DND-41 (cell line): Measurements from ENCODE around the gene SLAIN2.

Experiments
- ATAC-seq: fragments of 200-7000 bp; cut with Tn5 transposase; 3 replicates; pipeline ENCODE4 v1.9.1; 2021; ENCODE audit warnings: low read depth; ENCODE audit not compliant: insufficient read depth
- DNase-seq: peaks from one replicate; pipeline ENCODE4 v3.0.0-alpha.2; 2020
- H2AFZ ChIP-seq: 2 replicates; pipeline ENCODE4 v1.6.0; 2012; ENCODE audit warnings: low read depth, low read length
- H3K27ac ChIP-seq: 2 replicates; pipeline ENCODE4 v1.5.1; 2012; ENCODE audit warnings: low read length, inconsistent platforms
- H3K27me3 ChIP-seq: fragments of 200-600 bp; sonication (generic); 2 replicates; pipeline ENCODE4 v1.6.0; 2012; ENCODE audit warnings: low read length, mild to moderate bottlenecking, inconsistent platforms; ENCODE audit not compliant: insufficient read depth, poor library complexity
- H3K36me3 ChIP-seq: 2 replicates; pipeline ENCODE4 v1.5.1; 2012; ENCODE audit warnings: low read length, inconsistent platforms; ENCODE audit not compliant: insufficient read depth
- H3K4me1 ChIP-seq: 2 replicates; pipeline ENCODE4 v1.5.1; 2012; ENCODE audit warnings: mild to moderate bottlenecking, low read length; ENCODE audit not compliant: insufficient read depth
- H3K4me2 ChIP-seq: 2 replicates; pipeline ENCODE4 v1.6.0; 2012; ENCODE audit warnings: mild to moderate bottlenecking, moderate library complexity, low read length, inconsistent platforms; ENCODE audit not compliant: insufficient read depth
- H3K4me3 ChIP-seq, 2 experiments: fragments of 200-600 bp in 1 of 2; shearing (Covaris generic) in 1 of 2; 2 replicates each; pipeline ENCODE4 v1.5.1; 2012 to 2016; ENCODE audit warnings: inconsistent platforms in 2 of 2, low read length in 2 of 2, mild to moderate bottlenecking in 2 of 2, low read depth in 1 of 2, moderate library complexity in 1 of 2
- H3K79me2 ChIP-seq: 2 replicates; pipeline ENCODE4 v1.6.0; 2012; ENCODE audit warnings: low read length, inconsistent platforms; ENCODE audit not compliant: insufficient read depth
- H3K9ac ChIP-seq: 2 replicates; pipeline ENCODE4 v1.6.0; 2012; ENCODE audit warnings: low read depth, mild to moderate bottlenecking, inconsistent platforms, low read length, moderate library complexity
- H3K9me3 ChIP-seq: 2 replicates; pipeline ENCODE4 v1.5.1; 2012; ENCODE audit warnings: low read length, moderate library complexity, mild to moderate bottlenecking, inconsistent platforms; ENCODE audit not compliant: insufficient read depth, severe bottlenecking
- H4K20me1 ChIP-seq: 2 replicates; pipeline ENCODE4 v1.6.0; 2012; ENCODE audit warnings: low read length; ENCODE audit not compliant: insufficient read depth
- CTCF ChIP-seq: IDR thresholded peaks from 2 replicates; pipeline ENCODE4 v1.5.1; 2012; ENCODE audit warnings: borderline replicate concordance, low read length, moderate library complexity, mild to moderate bottlenecking; ENCODE audit not compliant: poor library complexity, severe bottlenecking; ENCODE audit errors: extremely low read depth
- EZH2 ChIP-seq: IDR thresholded peaks from 3 replicates; pipeline ENCODE4 v1.6.1; 2012; ENCODE audit warnings: borderline replicate concordance, low read depth, mild to moderate bottlenecking, moderate library complexity, low read length, inconsistent platforms; ENCODE audit not compliant: severe bottlenecking

The SLAIN2 gene

GRCh38 chr4:48343035-48343434 is 1.7 kb downstream of the SLAIN2 start:
- Histone ChIP-seq H3K79me2 (peaks cover 66% of the 10 kb centered on the region), H4K20me1 (peaks cover 37% of the 10 kb centered on the region; the same call in 1 of the 2 replicates), H3K27ac (peak overlapping the region; percentile 78; the same call in 1 of the 2 replicates), H3K4me1 (peaks cover 36% of the 10 kb centered on the region), H3K4me3 (peak overlapping the region; percentile 78 to 82; a peak in 3 of 4 replicates), H2AFZ (no peak overlapping the region), H3K36me3 (no peaks in the 10 kb centered on the region; the same call in 1 of the 2 replicates), H3K9ac (peak overlapping the region; percentile 88), H3K9me3 (no peaks in the 10 kb centered on the region), H3K4me2 (peak overlapping the region; percentile 80), H3K27me3 (no peaks in the 10 kb centered on the region)
- DNase-seq (no peak), ATAC-seq (no peak)
- no peak for TF ChIP-seq EZH2
- no peak for TF ChIP-seq CTCF

DNA sequence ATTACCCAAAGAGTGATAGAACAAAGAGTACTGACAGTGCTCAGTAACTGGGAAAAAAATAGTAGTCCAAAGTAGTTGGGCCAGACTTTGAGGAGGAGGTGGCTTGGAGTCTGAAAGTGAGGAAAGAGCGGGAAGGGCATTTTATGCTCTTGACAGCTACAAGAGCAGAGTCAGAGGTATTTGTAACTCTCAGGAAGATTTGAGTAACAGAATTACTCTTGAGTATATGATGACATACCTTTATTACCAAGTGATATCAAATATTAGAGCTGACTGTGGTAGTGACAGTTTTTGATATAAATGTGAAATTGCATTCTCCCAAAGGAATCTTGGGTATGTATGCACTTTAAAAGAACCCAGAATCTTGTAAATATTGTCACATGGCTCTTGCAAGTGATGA is 2.2 kb downstream of the SLAIN2 start:
- Histone ChIP-seq H3K36me3 (no peaks in the 10 kb centered on the region; the same call in 1 of the 2 replicates), H3K27me3 (no peaks in the 10 kb centered on the region), H3K79me2 (peaks cover 71% of the 10 kb centered on the region), H3K9me3 (no peaks in the 10 kb centered on the region), H3K9ac (peak overlapping the region; percentile 88), H3K27ac (no peak overlapping the region), H3K4me1 (peaks cover 36% of the 10 kb centered on the region), H4K20me1 (peaks cover 37% of the 10 kb centered on the region; the same call in 1 of the 2 replicates), H3K4me2 (peak overlapping the region; percentile 80), H3K4me3 (peak overlapping the region in 1 of 2 experiments; percentile 82; a peak in 1 of 4 replicates), H2AFZ (no peak overlapping the region)
- DNase-seq (no peak), ATAC-seq (no peak)
- no peak for TF ChIP-seq EZH2
- no peak for TF ChIP-seq CTCF

DNA sequence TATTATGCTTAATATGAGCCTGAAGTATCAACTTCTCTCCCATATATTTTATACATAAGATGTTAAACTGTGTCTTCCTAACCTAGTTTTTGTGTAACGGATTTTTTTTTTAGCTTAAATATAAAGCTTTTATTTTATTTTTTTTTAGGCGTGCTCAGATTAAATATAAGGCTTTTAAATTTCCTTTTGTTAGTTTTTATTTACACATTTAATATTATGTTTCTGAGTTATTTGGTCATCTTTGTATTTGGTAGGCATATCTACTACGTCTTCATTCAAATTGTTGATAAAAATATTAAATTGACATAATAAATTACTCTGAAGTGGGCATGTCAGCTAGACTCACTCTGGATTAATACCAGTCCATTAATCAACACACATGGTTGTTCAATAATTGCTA is 4.2 kb downstream of the SLAIN2 start:
- H3K27me3 ChIP-seq = no peaks in the 10 kb centered on the region
- no peak overlapping the region for H3K27ac ChIP-seq
- ATAC-seq (no peak), DNase-seq (no peak)
- H2AFZ ChIP-seq = no peak overlapping the region
- H4K20me1 ChIP-seq = peaks cover 42% of the 10 kb centered on the region; the same call in 1 of the 2 replicates
- no peaks in the 10 kb centered on the region for H3K9me3 ChIP-seq
- H3K79me2 ChIP-seq = peaks cover 91% of the 10 kb centered on the region
- no peaks in the 10 kb centered on the region; the same call in 1 of the 2 replicates for H3K36me3 ChIP-seq
- H3K4me3 ChIP-seq = no peak overlapping the region
- TF ChIP-seq CTCF (no peak), EZH2 (no peak)
- H3K4me1 ChIP-seq = peaks cover 27% of the 10 kb centered on the region
- peak overlapping the region; percentile 80; the same call in 1 of the 2 replicates for H3K4me2 ChIP-seq
- H3K9ac ChIP-seq = no peak overlapping the region

GRCh38 chr4:48346594-48346993 is 5.3 kb downstream of the SLAIN2 start:
- peaks cover 100% of the 10 kb centered on the region for H3K79me2 ChIP-seq
- DNase-seq (no peak), ATAC-seq (no peak)
- H4K20me1 ChIP-seq = peaks cover 44% of the 10 kb centered on the region; the same call in 1 of the 2 replicates
- H3K9me3 ChIP-seq = no peaks in the 10 kb centered on the region
- H3K9ac ChIP-seq = no peak overlapping the region
- H2AFZ ChIP-seq = no peak overlapping the region
- no peak overlapping the region for H3K4me3 ChIP-seq
- TF ChIP-seq CTCF (no peak), EZH2 (no peak)
- no peak overlapping the region for H3K4me2 ChIP-seq
- peaks cover 26% of the 10 kb centered on the region for H3K4me1 ChIP-seq
- no peak overlapping the region for H3K27ac ChIP-seq
- H3K36me3 ChIP-seq = no peaks in the 10 kb centered on the region; the same call in 1 of the 2 replicates
- H3K27me3 ChIP-seq = no peaks in the 10 kb centered on the region
